HG03571 (cell line): ENCODE measurements around the gene MAD1L1.
"Not testable (repeated sequence)": the region's sequence is repeated elsewhere in the genome, so short reads cannot be mapped to it uniquely, and the experiment has no call there.

ENCODE experiments used
- ATAC-seq: cut with Tn5 transposase; IDR thresholded peaks from one replicate; pipeline ENCODE4 v1.9.1; 2021; ENCODE audit not compliant: unreplicated experiment

The MAD1L1 gene

GRCh38 chr7:1847260-1848001, 385.3 kb downstream of the MAD1L1 start:
- no peak for ATAC-seq

GRCh38 chr7:1846331-1847065, 386.2 kb downstream of the MAD1L1 start:
- no peak for ATAC-seq

- no peak for ATAC-seq
Measured at GRCh38 chr7:1845536-1846311, 387.0 kb downstream of the MAD1L1 start.

GRCh38 chr7:1844951-1845390, 387.8 kb downstream of the MAD1L1 start:
- no peak for ATAC-seq

GRCh38 chr7:1844336-1844950, 388.3 kb downstream of the MAD1L1 start:
- no peak for ATAC-seq

GRCh38 chr7:1843921-1844335, 388.8 kb downstream of the MAD1L1 start:
- ATAC-seq = no peak

GRCh38 chr7:1843271-1843861, 389.4 kb downstream of the MAD1L1 start:
- no peak for ATAC-seq

GRCh38 chr7:1842321-1843221, 390.2 kb downstream of the MAD1L1 start:
- no peak for ATAC-seq

GRCh38 chr7:1841286-1842021, 391.3 kb downstream of the MAD1L1 start:
- not testable (repeated sequence) for ATAC-seq

GRCh38 chr7:1840744-1841143, 392.0 kb downstream of the MAD1L1 start:
- not testable (repeated sequence) for ATAC-seq

GRCh38 chr7:1839701-1840100, 393.0 kb downstream of the MAD1L1 start:
- no peak for ATAC-seq

GRCh38 chr7:1838911-1839531, 393.7 kb downstream of the MAD1L1 start:
- ATAC-seq = not testable (repeated sequence)

GRCh38 chr7:1838544-1838872, 394.2 kb downstream of the MAD1L1 start:
- ATAC-seq = not testable (repeated sequence)

GRCh38 chr7:1837696-1838543, 394.8 kb downstream of the MAD1L1 start:
- not testable (repeated sequence) for ATAC-seq

GRCh38 chr7:1831933-1832535, 400.7 kb downstream of the MAD1L1 start:
- not testable (repeated sequence) for ATAC-seq

GRCh38 chr7:1831471-1831870, 401.3 kb downstream of the MAD1L1 start:
- not testable (repeated sequence) for ATAC-seq

- ATAC-seq = not testable (repeated sequence)
Measured at GRCh38 chr7:1829668-1830067, 403.1 kb downstream of the MAD1L1 start.
